ENCODE data around the gene THAP8.

DNA sequence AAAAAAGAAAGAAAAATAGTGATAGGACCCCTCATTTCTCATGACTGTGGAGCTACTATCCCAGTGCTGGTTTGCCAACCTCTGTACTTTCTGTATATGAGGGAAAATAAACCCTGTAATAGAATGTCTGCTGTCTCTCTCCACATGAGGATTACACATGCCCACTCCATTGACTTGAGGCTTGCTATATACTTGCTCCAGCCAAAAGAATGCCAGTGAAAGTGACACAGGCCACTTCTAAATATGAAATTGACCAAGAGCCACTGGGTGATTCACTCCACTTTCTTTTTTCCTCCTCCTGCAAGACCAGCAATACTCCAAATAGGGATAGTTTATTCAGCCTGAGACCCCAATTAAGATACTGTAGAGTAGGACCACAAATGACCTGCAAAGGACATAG lies 6.2 kb downstream of the THAP8 start:
- TF ChIP-seq, protein P1, sequence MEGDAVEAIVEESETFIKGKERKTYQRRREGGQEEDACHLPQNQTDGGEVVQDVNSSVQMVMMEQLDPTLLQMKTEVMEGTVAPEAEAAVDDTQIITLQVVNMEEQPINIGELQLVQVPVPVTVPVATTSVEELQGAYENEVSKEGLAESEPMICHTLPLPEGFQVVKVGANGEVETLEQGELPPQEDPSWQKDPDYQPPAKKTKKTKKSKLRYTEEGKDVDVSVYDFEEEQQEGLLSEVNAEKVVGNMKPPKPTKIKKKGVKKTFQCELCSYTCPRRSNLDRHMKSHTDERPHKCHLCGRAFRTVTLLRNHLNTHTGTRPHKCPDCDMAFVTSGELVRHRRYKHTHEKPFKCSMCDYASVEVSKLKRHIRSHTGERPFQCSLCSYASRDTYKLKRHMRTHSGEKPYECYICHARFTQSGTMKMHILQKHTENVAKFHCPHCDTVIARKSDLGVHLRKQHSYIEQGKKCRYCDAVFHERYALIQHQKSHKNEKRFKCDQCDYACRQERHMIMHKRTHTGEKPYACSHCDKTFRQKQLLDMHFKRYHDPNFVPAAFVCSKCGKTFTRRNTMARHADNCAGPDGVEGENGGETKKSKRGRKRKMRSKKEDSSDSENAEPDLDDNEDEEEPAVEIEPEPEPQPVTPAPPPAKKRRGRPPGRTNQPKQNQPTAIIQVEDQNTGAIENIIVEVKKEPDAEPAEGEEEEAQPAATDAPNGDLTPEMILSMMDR (IDR thresholded peaks at IDR 0.05; ENCODE audit: low read depth, low read length) = no peak
- TF ChIP-seq MAX (IDR thresholded peaks at IDR 0.05; ENCODE audit: low read depth, low read length) = no peak
- TF ChIP-seq POLR2A (IDR thresholded peaks at IDR 0.05; ENCODE audit: extremely low read depth, insufficient read length) = no peak
- no peak for TF ChIP-seq MYC (IDR thresholded peaks at IDR 0.05; ENCODE audit: low read depth, low read length)
